Esophagus squamous epithelium (tissue), 4 donors: ENCODE data around the gene GLTP.

Experiments
- POLR2A ChIP-seq, 4 donors: fragments of 450-650 bp; IDR thresholded peaks; one replicate each; pipeline ENCODE4 v1.6.1; 2017; ENCODE audit warnings: antibody characterized with exemption in 4 of 4, mild to moderate bottlenecking in 4 of 4, moderate library complexity in 3 of 4
- TF ChIP-seq, protein P1 (sequence below), 6 experiments: fragments of 450-650 bp in 4 of 6; fragments of 200-600 bp in 2 of 6; sonication (generic) in 2 of 6; IDR thresholded peaks; one replicate each; pipeline ENCODE4 v1.5.1; 2016 to 2019; ENCODE audit warnings: antibody characterized with exemption in 6 of 6, mild to moderate bottlenecking in 4 of 6, moderate library complexity in 4 of 6

DNA sequence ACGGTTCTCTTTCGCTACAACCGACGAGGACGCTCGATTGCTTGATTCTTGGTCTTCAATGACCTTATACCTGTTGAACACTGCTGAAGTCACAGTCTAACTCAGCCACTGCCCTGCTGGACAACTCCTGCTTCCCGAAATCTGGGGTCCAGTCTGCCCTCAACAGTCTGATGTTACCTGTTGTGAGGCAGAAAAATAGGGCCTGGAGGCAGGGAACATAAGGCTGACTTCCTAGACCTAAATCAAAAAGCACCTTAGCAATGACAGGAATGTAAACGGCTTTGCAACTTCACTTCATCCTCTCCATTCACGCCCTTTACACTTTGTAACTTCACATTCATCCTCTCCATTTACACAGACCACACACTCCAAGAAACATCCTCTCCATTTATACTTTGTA, 597 bp upstream of the GLTP start:
- TF ChIP-seq, protein P1, sequence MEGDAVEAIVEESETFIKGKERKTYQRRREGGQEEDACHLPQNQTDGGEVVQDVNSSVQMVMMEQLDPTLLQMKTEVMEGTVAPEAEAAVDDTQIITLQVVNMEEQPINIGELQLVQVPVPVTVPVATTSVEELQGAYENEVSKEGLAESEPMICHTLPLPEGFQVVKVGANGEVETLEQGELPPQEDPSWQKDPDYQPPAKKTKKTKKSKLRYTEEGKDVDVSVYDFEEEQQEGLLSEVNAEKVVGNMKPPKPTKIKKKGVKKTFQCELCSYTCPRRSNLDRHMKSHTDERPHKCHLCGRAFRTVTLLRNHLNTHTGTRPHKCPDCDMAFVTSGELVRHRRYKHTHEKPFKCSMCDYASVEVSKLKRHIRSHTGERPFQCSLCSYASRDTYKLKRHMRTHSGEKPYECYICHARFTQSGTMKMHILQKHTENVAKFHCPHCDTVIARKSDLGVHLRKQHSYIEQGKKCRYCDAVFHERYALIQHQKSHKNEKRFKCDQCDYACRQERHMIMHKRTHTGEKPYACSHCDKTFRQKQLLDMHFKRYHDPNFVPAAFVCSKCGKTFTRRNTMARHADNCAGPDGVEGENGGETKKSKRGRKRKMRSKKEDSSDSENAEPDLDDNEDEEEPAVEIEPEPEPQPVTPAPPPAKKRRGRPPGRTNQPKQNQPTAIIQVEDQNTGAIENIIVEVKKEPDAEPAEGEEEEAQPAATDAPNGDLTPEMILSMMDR (IDR thresholded peaks at IDR 0.05) = no peak
- no peak for TF ChIP-seq POLR2A (IDR thresholded peaks at IDR 0.05)
